NAMALWA (cell line): ENCODE data around the gene MYH10.

Experiments
- DNase-seq: peaks from one replicate; pipeline ENCODE4 v3.0.0-alpha.2; 2015; ENCODE audit warnings: low spot score

Gene MYH10

DNA sequence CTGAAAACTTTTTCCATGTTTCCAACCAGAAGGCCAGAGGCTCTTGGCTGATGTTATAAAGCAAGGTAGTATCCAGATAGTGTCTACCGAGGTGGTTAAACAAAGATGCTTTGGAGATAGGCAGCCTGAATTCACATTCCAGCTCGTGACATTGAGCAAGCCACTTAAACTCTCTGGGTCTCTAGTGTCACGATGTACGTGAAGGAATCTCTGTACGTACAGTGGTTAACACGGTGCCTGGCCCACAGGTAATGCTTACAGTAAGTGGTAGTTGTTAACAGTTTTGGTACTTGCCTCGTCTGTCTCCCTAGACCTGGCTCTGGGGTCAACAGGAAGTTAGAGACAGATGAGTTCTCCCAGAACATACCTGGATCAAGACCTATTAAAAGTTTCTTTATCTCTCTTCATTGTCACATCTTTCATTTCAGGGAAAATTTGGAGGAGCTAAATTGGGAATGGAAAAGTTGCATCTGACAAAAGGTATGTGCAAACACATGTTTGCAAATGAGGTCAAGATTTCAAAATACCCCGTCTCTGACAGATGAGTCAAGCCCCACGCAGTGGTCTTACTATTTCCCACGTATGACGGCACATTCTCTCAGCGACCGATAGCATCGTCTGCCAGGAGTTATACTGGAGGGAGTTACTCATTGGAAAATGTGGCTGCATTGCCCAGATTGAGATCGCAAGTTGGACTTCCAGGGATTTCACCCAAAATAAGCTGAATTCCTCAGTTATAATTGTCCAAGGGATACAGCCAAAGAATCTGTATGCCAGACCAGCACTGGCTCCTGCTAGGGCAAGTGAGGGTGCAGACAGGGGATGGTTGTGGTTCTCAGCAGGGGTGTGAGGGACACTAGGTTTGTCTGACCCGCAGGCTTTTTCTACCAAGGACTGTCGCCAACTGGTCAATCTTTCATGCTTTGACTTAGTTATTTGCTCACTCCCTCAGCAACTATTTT, 18.9 kb upstream of the MYH10 start:
- DNase-seq: no peak

DNA sequence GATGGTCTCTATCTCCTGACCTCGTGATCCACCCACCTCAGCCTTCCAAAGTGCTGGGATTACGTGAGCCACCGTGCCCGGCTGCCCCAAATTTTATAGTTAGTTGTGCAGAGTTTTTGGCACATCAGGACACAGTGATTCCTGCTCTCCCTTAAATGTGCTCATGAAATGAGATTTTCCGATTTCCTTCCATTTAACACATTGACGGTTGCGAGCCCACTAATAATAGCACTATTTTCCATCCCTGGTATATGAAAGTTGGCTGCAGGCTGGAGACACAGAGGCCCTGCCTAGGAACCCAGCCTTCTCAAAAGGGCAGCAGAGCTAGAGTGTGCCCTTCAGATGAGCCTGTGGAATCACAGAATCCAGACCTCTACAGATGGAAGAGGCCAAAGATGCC, 17.4 kb upstream of the MYH10 start:
- no peak for DNase-seq

DNA sequence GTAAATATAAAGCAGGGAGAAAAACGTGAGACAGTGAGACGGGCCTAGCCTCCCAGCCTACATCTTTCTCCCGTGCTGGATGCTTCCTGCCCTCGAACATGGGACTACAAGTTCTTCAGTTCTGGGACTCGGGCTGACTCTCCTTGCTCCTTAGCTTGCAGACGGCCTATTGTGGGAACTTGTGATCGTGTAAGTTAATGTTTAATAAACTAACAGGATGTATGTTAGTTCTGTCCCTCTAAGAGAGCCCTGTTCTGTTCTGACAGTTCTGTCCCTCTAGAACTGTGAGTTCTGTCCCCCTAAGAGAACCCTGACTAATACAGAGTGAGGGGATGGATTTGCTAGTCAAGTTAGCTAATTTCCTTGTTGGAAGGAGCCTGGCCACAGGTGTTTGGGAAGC, 16.7 kb upstream of the MYH10 start:
- DNase-seq: no peak

DNA sequence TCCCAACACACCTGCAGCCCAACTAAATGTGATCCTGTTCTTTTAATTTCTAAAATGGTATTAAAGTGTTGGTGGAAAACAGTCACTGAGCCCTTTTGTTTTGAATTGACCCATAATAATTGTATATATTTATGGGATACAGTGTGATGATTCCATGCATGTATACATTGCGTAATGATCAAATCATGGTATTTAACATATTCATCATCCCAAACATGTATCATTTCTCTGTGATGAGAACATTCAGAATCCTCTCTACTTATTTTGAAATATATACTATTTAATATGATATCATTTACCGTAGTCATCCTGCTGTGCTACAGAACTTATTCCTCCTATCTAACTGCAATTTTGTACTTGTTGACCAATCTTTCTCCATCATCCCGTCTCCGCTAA, 14.0 kb upstream of the MYH10 start:
- no peak for DNase-seq

DNA sequence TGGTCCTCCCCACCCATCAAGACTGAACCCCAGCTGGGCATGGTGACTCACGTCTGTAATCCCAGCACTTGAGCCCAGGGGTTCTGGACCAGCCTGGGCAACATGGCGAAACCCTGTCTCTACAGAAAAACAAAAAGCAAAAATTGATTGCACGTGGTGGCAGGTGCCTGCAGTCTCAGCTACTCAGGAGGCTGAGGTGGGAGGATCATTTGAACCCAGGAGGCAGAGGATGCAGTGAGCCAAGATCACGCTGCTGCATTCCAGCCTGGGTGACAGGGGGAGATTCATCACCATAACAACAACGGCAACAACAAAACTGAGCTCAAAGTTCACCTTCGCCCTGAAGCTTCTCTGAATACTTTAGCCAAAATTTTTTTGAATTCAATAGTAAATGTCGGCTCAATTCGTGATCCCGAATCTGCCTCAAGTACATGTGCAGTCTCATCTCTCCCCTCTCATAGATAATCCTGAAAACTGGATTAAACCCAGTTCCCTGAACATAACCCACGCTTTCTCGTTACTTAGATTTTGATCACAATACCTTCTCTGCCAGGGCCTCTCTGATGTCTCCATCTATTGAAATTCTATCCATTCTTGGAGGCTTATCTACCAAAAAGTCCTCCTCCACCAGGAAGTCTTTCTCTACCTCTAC, 13.5 kb upstream of the MYH10 start:
- DNase-seq: no peak

DNA sequence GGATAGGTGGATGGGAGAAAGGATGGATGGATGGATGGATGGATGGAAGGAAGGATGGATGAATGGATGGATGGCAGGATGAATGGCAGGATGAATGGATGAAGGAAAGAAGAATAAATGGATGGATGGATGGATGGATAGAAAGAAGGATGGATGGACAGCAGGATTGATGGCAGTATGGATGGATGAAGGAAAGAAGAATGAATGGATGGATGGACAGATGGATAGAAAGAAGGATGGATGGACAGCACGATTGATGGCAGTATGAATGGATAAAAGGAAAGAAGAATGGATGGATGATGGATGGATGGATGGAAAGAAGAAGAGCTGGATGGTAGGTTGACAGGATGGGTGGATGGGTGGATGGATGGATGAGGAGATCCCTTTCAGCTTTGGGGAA, 9.2 kb upstream of the MYH10 start:
- no peak for DNase-seq

DNA sequence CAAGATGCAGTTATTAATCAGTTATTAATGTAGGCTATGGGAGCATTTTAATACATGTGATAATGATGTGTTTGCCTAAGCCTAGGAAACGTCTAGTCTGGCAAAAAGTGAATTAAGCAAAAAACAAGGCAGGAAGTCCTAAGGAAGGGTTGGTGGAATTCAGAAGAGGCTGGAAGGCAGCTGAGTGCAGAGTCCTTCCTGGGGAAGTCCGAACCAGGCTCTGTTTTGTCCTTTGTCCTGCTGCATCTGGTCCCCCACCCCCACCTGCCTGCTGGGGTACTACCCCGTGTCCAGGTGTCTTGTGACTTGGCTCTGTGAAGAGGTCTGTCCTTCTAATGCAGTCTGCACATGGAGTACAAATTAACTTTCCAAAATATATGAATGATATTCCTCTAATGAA, 1.5 kb upstream of the MYH10 start:
- no peak for DNase-seq

DNA sequence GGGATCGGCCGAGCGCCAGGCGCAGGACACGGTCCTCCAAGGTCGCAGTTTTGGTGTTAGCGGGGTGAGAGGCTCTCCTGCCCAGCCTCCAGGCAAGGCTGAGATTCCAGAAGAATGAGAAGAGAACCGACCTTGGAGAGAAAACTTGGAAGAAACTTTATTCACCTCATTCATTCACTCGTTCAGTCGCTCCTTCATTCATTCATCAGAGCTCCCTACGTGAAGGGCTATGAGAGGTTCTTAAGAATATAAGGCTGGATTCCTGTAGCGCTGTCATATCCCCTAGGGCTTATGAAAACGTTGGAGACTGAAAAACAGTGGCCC, 991 bp upstream of the MYH10 start:
- peak; percentile 36 for DNase-seq

DNA sequence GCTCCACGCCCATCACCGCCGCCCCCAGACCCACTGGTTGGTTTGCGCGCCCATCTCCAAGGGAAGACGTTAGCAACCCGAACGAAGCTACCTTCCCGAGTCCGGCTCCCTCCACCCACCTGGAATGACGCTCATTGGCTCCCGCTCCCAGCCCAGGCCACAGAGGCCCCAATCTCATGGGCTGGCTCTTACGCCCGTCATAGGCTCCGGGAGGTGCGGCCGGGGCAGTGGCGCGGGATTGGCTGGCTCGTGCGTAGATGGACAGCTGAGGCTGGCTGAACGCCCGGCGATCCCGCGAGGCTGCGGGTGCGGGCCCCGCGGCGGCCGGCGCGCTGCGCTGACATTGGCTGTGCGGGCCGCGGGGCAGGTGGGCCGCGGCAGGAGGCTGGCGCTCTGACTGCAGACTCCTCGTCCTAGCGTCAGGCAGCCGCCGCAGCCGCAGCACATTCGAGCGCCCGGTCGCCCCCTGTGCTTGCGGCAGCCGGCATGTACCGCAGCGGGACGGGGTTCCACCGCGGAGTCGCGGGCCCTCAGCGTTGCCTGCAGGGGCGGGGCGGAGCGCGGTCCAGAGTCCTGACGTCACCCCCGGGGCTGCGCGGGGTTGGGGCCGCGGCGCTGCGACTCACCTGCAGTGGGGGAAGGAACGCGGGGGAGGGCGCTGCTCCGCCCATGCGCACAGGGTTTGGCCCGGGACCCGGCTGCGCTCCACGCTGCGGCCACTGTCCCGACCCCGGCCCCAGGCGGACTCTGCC, 453 bp upstream of the MYH10 start:
- peak; percentile 97 for DNase-seq

DNA sequence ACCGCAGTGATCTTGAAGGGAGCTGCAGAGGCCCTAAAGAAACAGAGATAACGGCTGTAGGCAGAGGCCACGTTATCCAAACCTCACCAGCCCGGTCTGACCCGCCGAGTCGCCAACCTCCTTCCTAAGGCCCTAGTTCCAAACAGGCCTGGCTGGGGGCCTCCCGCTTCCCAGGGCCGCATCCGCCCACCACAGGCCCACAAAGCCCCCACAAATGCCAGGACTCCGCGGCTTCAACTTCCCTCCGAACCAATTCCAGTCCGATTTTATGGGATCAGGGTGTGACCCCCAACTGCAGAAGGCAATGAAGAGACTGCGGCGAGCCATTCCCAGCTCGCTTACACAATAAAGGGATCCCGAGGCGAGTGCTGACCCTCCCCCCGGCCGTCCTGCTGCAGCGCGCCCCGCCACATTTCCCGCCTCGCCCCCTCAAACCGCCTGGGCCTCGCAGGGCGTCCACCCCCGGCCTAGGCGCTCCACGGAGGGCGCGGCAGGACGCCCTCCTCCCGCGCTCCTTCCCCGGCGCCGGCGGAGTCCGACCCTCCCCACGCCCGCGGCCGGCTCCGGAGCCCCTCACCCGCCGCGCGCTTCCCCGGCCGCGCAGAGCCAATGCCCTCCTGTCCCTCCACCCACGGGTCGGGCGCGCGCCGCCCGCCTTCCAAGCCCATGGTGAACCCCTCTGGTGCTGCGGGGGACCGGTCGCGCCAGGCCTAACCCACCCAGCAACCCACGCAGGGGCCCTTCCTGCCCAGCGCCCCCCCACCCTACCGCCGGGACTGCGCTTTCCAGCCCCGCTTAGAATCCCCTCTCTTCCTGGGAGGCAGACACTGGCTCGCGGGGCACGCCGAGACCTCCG, 926 bp downstream of the MYH10 start:
- peak; percentile 10 for DNase-seq

DNA sequence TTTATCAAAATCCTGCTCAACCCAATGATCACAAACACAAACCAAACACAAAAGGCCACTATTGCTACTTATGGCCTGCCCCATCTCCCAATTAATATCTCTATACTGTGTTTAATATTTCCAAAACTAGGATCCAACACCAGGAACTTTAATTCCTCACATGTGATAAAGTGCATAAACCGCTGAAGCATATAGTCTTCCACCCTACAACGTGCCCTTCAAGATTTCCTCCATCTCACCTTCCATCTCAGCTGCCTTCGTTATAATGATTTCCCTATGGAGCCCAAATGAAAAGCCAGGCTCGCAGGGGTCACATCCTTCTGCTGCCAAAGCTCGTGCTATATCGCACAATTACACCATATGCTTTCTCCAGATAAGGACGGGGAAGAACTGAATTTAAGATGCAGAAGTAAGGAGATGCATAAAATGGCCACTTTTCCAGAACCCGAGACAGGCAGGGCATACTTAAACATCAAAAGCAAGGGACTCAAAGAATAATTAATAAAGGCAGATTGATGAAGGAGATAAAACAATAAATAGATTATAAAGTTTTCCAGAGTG, 1.8 kb downstream of the MYH10 start:
- DNase-seq: no peak

DNA sequence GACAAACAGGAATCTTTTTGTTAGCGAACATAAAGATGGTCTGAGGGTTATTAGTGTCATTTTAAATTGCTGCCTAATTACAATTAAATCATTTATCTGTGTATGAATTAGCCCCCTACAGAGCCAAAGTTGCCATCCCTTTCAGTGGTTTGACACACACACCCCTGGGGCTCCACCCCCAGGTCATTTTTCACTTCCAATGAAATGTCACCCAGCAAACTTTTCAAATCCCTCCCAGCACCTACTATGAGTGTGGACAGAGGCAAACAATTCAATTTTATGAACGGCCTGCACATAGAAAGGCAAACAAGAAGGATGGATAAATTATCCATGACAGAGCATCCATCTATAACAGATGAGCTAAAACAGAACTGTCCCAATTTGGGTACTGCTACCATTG, 2.4 kb downstream of the MYH10 start:
- DNase-seq: no peak

DNA sequence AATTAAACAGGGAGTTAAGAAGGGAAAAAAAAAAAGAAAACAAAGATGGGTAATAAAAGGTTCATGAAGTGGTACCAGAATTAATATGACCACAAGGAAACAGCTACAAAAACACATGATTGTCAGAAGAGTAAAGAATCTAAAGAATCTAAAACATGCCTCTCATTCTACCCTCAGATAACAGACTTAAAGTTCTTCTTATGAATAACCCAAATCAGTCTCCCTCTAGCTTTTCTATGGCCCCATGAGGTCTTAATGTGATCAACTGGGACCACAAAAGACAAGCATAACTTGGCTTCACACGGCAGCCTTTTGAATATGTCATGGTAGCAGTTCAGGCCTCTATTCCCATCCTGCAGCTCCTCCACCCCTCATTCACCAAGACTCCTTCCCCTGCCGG, 6.9 kb downstream of the MYH10 start:
- no peak for DNase-seq

DNA sequence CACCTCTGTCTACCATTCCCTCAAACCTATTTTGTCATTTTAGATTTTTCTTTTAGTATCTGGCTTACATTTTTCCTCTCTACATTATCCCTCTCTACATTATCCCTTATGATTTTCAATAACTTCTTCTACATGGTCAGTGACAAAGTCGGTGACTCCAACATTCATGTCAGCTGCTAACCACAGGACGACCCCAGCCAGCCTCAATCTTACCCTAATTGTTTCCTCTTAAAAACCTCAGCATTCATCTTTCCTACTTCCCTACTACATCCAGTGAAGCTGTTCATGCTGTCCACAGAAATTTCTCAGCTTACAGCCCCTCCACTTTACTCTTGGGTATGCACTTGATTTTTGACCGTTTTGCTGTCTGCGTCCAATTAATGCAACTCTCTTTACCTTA, 8.3 kb downstream of the MYH10 start:
- no peak for DNase-seq

DNA sequence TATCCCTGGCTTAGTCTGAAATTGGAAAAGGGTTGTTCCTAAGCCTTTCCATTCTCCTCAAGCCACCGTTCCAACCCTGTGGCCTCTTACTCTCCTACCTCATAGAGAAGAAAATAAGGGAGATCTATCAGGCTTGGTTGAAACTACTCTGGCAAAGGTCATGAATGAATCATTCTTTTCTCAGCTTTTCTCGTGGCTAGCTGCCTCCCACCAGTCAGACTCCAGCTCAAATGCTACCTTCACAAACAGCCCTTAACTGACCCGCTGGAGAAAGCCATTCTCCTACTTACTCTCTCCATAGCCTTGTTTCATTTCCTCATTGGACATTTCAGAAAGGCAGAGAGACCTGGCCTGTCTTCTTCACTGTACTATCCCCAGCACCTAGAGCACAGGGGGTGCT, 8.9 kb downstream of the MYH10 start:
- DNase-seq: no peak

DNA sequence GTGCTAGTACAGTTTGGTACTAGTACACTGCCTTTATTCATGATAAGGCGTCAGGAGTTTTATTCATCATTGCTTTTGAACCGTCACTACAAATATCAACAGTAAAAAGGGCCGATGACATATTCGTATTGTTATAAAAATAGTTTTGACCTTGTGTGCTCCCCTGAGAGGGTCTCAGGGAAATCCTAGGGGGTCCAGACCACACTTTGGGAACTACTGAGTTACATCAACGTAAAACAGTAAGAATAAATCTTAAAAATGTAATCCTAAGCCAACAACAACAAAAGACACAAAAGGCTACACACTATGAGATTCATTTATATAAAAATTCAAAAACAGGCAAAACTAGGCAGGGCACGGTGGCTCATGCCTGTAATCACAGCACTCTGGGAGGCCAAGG, 11.2 kb downstream of the MYH10 start:
- no peak for DNase-seq

DNA sequence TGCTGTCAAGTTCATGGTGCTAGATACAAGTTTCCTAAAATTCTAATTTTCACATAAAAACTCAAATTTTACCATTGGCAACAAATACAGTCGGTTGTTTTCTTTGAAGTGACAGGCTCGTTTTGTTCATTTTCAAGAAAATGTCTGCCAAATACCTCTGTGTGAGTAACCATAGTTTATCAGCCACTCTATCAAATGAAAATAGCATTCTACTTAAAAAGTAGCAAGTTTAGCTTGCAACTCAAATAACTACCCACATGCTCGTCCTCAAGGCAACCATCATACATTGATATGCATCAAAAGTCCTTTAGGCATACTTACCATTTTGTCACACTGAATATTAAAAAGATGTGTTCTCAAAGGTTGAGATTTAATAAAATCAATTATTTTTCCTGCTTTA, 11.7 kb downstream of the MYH10 start:
- no peak for DNase-seq

DNA sequence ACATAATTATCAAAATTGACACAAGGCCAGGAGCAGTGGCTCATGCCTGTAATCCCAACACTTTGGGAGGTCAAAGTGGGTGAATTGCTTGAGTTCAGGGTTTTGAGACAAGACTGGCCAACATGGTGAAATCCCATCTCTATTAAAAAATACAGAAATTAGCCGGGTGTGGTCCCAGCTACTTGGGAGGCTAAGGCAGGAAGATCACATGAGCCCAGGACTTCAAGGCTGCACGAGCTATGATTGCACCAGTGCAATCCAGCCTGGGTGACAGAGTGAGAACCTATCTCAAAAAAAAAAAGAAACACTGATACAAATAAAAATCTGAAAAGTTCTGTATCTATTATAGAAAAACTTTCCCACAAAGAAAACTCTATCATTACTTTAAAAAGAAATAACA, 15.5 kb downstream of the MYH10 start:
- no peak for DNase-seq

DNA sequence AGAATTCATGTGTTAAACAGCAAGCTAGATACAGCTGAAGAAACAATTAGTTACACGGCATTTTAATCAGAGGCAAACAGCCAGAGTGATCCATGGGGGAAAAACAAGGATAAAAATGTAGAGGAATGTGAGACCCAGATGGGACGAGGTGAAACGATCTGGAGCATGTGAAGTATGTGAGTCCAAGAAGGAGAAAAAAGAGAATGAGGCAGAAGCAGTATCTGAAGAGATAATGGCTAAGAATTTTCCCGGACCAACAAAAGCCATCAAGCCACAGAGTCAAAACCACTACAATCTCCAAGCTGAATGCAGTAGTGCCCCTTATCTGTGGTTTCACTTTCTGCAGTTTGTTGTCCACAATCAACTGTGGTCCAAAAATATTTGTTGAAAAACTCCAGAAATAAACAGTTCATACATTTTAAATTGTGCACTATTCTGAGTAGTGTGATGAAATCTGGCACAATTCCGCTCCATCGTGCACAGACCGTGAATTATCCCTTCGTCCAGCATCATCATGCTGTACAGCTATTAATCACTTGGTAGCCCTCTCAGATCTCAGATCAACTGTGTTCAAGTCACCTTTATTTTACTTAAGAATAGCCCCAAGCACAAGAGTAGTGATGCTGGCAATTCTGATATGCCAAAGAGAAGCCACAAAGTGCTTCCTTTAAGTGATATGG, 18.8 kb downstream of the MYH10 start:
- DNase-seq: no peak

DNA sequence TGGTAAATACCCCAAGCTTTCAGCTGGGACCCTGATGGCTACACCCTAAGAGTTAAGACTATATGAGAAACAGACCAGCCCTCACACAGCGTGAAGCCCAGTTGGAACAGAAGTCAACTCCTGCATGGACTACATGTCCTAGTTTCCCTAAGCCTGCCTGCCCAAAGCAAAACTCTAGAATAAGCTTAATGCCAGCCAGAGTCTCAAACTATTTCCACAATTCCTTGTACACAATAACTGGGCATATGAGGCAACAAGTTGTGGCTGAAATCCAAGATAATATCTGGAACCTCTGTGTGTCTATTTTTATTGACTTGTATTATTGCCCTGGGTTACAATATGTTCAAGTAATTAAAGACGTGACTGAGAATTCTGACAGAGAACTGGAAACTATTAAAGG, 19.4 kb downstream of the MYH10 start:
- DNase-seq: no peak

DNA sequence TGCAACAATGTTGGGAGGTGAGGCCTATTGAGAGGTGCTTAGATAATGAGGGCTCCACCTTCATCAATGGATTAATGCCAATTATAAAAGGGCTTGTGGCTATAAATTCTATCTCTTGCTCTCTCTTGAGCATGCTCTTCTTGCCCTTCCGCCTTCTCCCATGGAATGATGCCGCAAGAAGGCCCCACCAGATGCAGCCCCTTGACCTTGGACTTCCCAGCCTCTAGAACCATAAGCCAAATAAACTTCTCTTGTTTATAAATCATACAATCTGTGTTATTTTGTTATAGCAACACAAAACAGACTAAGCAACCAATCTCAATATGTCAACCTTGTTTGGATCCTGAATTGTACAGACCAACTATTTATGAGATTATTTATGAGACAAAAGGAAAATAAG, 20.0 kb downstream of the MYH10 start:
- no peak for DNase-seq
